Muscle layer of colon (tissue), 2 donors: ENCODE data around the gene CTNNBL1.
"Not testable (repeated sequence)": the region's sequence is repeated elsewhere in the genome, so short reads cannot be mapped to it uniquely, and the experiment has no call there.

Experiments used
- H3K27ac ChIP-seq: one replicate; pipeline ENCODE4 v1.7.0; 2013; ENCODE audit warnings: low read depth, mild to moderate bottlenecking, low read length, moderate library complexity
- H3K27me3 ChIP-seq, 2 donors: one replicate each; pipeline ENCODE4 v1.7.0; 2013; ENCODE audit warnings: low read length in 2 of 2, mild to moderate bottlenecking in 2 of 2; ENCODE audit not compliant: insufficient read depth in 2 of 2, control insufficient read depth in 1 of 2
- H3K36me3 ChIP-seq: one replicate; pipeline ENCODE4 v1.7.0; 2013; ENCODE audit warnings: mild to moderate bottlenecking, low read length; ENCODE audit not compliant: insufficient read depth
- H3K4me1 ChIP-seq: one replicate; pipeline ENCODE4 v1.7.0; 2013; ENCODE audit warnings: mild to moderate bottlenecking, low read length; ENCODE audit not compliant: insufficient read depth
- H3K4me3 ChIP-seq, 2 donors: one replicate each; pipeline ENCODE4 v1.7.0; 2013; ENCODE audit warnings: low read length in 2 of 2, low read depth in 1 of 2, mild to moderate bottlenecking in 1 of 2, moderate library complexity in 1 of 2
- H3K9ac ChIP-seq: one replicate; pipeline ENCODE4 v1.7.0; 2013; ENCODE audit warnings: low read length
- H3K9me3 ChIP-seq: one replicate; pipeline ENCODE4 v1.7.0; 2013; ENCODE audit warnings: mild to moderate bottlenecking, low read length
- donor health status: abdominal sarcoma.
- donor health status: Adenocarcinoma of cecum.

The CTNNBL1 gene

GRCh38 chr20:37699202-37699601 is 5.4 kb downstream of the CTNNBL1 start:
- Histone ChIP-seq H3K27me3 (no peaks in the 10 kb centered on the region), H3K9me3 (no peaks in the 10 kb centered on the region), H3K4me1 (peaks cover 22% of the 10 kb centered on the region), H3K27ac (no peak overlapping the region), H3K9ac (no peak overlapping the region), H3K36me3 (no peaks in the 10 kb centered on the region), H3K4me3 (no peak overlapping the region)

GRCh38 chr20:37700301-37700700 is 6.5 kb downstream of the CTNNBL1 start:
- peaks cover 13% of the 10 kb centered on the region for H3K4me1 ChIP-seq
- H3K9ac ChIP-seq: no peak overlapping the region
- no peaks in the 10 kb centered on the region for H3K36me3 ChIP-seq
- H3K27ac ChIP-seq: no peak overlapping the region
- no peak overlapping the region for H3K4me3 ChIP-seq
- no peaks in the 10 kb centered on the region for H3K27me3 ChIP-seq
- H3K9me3 ChIP-seq: no peaks in the 10 kb centered on the region

GRCh38 chr20:37701676-37702075 is 7.8 kb downstream of the CTNNBL1 start:
- not testable (repeated sequence) for H3K36me3 ChIP-seq, H3K9me3 ChIP-seq, H3K27ac ChIP-seq, H3K9ac ChIP-seq, H3K27me3 ChIP-seq, H3K4me3 ChIP-seq
- H3K4me1 ChIP-seq: peaks cover 10% of the 10 kb centered on the region

GRCh38 chr20:37702403-37703034 is 8.7 kb downstream of the CTNNBL1 start:
- Histone ChIP-seq H3K9ac (no peak overlapping the region), H3K4me1 (peaks cover 10% of the 10 kb centered on the region), H3K9me3 (no peaks in the 10 kb centered on the region), H3K36me3 (no peaks in the 10 kb centered on the region), H3K27ac (no peak overlapping the region), H3K27me3 (no peaks in the 10 kb centered on the region), H3K4me3 (no peak overlapping the region)

GRCh38 chr20:37703035-37703845 is 9.4 kb downstream of the CTNNBL1 start:
- peaks cover 10% of the 10 kb centered on the region for H3K4me1 ChIP-seq
- H3K36me3 ChIP-seq: no peaks in the 10 kb centered on the region
- no peaks in the 10 kb centered on the region for H3K27me3 ChIP-seq
- no peak overlapping the region for H3K4me3 ChIP-seq
- H3K9ac ChIP-seq: no peak overlapping the region
- H3K9me3 ChIP-seq: no peaks in the 10 kb centered on the region
- no peak overlapping the region for H3K27ac ChIP-seq

- H3K4me3 ChIP-seq: no peak overlapping the region
- H3K4me1 ChIP-seq: no peaks in the 10 kb centered on the region
- H3K9me3 ChIP-seq: no peaks in the 10 kb centered on the region
- no peaks in the 10 kb centered on the region for H3K27me3 ChIP-seq
- no peaks in the 10 kb centered on the region for H3K36me3 ChIP-seq
- H3K9ac ChIP-seq: no peak overlapping the region
- no peak overlapping the region for H3K27ac ChIP-seq
Observed at GRCh38 chr20:37704955-37705354, 11.1 kb downstream of the CTNNBL1 start.

DNA sequence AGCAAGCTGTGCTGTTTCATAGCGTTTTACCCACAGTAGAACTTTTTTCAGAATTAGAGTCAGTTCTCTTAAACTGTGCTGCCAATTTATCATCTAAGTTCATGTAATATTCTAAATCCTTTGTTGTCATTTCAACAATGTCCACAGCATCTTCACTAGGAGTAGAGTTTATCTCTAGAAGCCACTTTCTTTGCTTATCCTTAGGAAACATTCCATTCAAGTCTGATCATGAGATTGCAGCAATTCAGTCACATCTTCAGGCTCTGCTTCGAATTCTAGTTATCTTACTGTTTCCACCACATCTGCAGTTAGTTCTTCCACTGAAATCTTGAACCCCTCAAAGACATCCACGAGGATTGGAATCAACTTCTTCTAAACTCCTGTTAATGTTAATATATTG is 12.5 kb downstream of the CTNNBL1 start:
- H3K9ac ChIP-seq: no peak overlapping the region
- no peaks in the 10 kb centered on the region for H3K27me3 ChIP-seq
- H3K9me3 ChIP-seq: no peaks in the 10 kb centered on the region
- H3K36me3 ChIP-seq: no peaks in the 10 kb centered on the region
- H3K27ac ChIP-seq: no peak overlapping the region
- no peaks in the 10 kb centered on the region for H3K4me1 ChIP-seq
- no peak overlapping the region for H3K4me3 ChIP-seq

DNA sequence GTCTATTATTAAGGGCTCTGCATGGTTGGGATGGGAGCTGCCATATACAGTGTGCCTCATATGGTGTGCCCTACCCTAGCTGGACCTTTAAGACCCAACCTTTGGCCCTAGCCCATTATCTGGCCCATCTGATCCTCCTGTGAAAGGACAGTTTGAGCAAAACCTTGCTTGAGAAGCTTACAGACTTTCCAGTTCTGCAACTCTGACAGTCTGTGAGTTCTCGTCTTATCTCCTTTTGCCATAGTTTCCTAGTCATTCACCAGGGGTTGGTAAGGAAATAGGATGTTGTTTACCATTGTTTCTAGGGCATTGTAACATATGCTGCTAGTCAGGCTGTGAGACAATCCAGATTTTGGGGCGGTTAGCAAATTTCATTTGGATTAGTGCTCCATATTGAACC is 17.2 kb downstream of the CTNNBL1 start:
- H3K4me1 ChIP-seq: peaks cover 5% of the 10 kb centered on the region
- H3K27me3 ChIP-seq: no peaks in the 10 kb centered on the region
- no peak overlapping the region for H3K27ac ChIP-seq

DNA sequence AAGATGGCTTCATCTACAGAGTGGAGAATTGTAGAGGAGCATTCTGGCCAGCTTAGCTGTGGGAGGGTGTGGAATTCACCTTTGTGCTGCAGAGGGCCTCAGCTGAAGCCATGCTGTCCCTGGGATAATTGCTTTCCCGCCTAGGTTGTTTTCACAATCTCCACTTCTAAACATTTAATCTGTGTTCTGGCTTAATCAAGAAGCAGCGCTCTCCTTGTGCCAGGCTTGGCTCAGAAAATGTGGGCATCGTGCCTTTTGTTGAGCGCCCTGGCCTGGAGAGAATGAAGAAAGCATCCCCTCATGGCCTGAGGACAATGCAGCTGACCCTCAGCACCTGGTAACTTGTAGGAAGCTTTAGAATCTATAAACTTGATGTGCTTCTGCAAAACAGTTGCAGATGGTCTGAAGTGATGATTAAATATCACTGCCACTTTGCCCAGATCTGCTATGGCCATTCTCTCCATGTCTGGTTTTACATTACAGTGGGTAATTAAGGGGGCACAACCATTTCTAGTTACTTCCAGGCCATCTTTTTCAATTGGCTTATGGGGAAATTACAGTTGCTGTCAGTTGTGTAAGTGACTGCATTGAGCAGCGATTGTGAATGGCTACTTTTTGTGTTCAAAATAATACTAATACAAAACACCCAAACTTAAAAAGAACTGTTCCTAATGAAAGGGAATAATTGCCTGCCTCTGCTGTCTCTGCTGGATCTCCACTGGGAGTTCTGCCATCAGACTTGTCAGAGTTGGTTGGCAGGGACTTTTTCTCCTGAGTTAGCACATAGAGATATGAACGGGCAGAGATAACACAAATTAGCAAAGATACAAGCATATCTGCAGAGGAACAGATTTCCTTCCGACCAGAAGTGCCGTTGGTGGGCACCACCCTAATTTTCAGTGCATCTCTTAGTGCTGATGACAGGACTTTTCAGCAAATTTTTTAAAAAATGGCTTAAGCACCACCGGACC is 18.4 kb downstream of the CTNNBL1 start:
- H3K27me3 ChIP-seq: no peaks in the 10 kb centered on the region
- H3K36me3 ChIP-seq: no peaks in the 10 kb centered on the region
- no peaks in the 10 kb centered on the region for H3K9me3 ChIP-seq
- H3K9ac ChIP-seq: no peak overlapping the region
- H3K4me3 ChIP-seq: no peak overlapping the region
- H3K4me1 ChIP-seq: peaks cover 5% of the 10 kb centered on the region
- H3K27ac ChIP-seq: no peak overlapping the region

More for the DNA sequence above, 17.2 kb downstream of the CTNNBL1 start:
- no peaks in the 10 kb centered on the region for H3K36me3 ChIP-seq
- no peak overlapping the region for H3K4me3 ChIP-seq
- H3K9ac ChIP-seq: no peak overlapping the region
- no peaks in the 10 kb centered on the region for H3K9me3 ChIP-seq

DNA sequence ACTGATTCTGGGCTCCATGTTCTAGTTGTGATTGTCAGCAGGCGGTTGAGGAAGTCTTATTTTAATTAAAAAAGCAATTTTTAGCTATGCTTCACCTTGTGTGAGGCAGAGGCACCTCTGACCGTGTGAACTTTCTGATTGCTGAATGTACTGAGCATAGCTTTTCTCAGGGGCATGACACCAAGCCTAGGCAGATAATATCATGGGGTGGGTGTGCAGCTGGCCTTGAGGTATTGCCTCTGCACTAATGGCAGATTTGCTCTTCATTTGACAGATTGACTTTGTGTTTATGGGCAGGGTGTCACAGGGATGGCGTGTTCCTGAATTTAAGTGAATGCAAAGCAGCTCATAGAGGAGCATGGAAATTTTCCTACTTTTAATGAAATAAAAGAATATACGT is 19.6 kb downstream of the CTNNBL1 start:
- H3K27ac ChIP-seq: no peak overlapping the region
- no peaks in the 10 kb centered on the region for H3K9me3 ChIP-seq
- H3K4me1 ChIP-seq: peaks cover 5% of the 10 kb centered on the region
- H3K9ac ChIP-seq: no peak overlapping the region
- no peak overlapping the region for H3K4me3 ChIP-seq
- no peaks in the 10 kb centered on the region for H3K27me3 ChIP-seq
- no peaks in the 10 kb centered on the region for H3K36me3 ChIP-seq

- no peaks in the 10 kb centered on the region for H3K9me3 ChIP-seq
- peaks cover 5% of the 10 kb centered on the region for H3K4me1 ChIP-seq
- H3K4me3 ChIP-seq: no peak overlapping the region
- H3K36me3 ChIP-seq: no peaks in the 10 kb centered on the region
- no peak overlapping the region for H3K9ac ChIP-seq
- no peaks in the 10 kb centered on the region for H3K27me3 ChIP-seq
- no peak overlapping the region for H3K27ac ChIP-seq
Observed at GRCh38 chr20:37714978-37715672, 21.3 kb downstream of the CTNNBL1 start.
